Muscle of leg (tissue), 11 donors: ENCODE data around the gene CHRM5. TPM values are rescaled to one million over a fixed set of nuclear protein-coding genes. Genes with fewer than 3 reads are reported as not detected.
"Not testable (repeated sequence)": the region's sequence is repeated elsewhere in the genome, so short reads cannot be mapped to it uniquely, and the experiment has no call there.

Experiments used
- DNase-seq: peaks from one replicate; pipeline ENCODE4 v3.0.0; 2013
- H3K27ac ChIP-seq: one replicate; pipeline ENCODE4 v1.5.1; 2013; ENCODE audit warnings: mild to moderate bottlenecking, low read length, control low read depth
- H3K27me3 ChIP-seq: one replicate; pipeline ENCODE4 v1.6.1; 2013; ENCODE audit warnings: low read length; ENCODE audit not compliant: control insufficient read depth, insufficient read depth
- H3K36me3 ChIP-seq: one replicate; pipeline ENCODE4 v1.6.1; 2013; ENCODE audit warnings: low read length; ENCODE audit not compliant: control insufficient read depth, insufficient read depth
- H3K4me1 ChIP-seq: one replicate; pipeline ENCODE4 v1.6.1; 2013; ENCODE audit warnings: low read length; ENCODE audit not compliant: control insufficient read depth, insufficient read depth
- H3K4me3 ChIP-seq: one replicate; pipeline ENCODE4 v1.5.1; 2013; ENCODE audit warnings: low read length, control low read depth
- H3K9me3 ChIP-seq: replicated peaks from 2 replicates; pipeline ENCODE4 v1.6.1; 2013; ENCODE audit warnings: low read depth, low read length; ENCODE audit not compliant: control insufficient read depth
- WGBS: methylation state at CpG from one replicate; pipeline ENCODE4 v1.1.5; 2013; ENCODE audit warnings: missing lambda C conversion rate; ENCODE audit not compliant: insufficient coverage; 5-methylcytosine and 5-hydroxymethylcytosine counted together
- polyA plus RNA-seq, 8 donors: library from polyadenylated mRNA; unstranded; fragments of 120-200 nt; gene quantifications; one replicate each; pipeline versions ENCODE4 v1.2.1 to v1.2.3, GENCODE V29; 2013; ENCODE audit warnings: inconsistent platforms in 1 of 8, low replicate concordance in 1 of 8; ENCODE audit not compliant: insufficient read length in 8 of 8, insufficient read depth in 1 of 8
- total RNA-seq: library from RNA; stranded (reverse); fragments of 120-200 nt; gene quantifications from one replicate; pipeline ENCODE4 v1.2.4, GENCODE V29; 2013

The CHRM5 gene
- total and polyA plus RNA-seq, 9 donors: 0.02 to 0.12 (median 0.05) TPM; not detected in 2

GRCh38 chr15:34013746-34014145 lies 45.4 kb downstream of the CHRM5 start:
- no peaks in the 10 kb centered on the region for H3K36me3 ChIP-seq
- H3K27me3 ChIP-seq: no peaks in the 10 kb centered on the region
- DNase-seq: no peak
- H3K9me3 ChIP-seq: no peaks in the 10 kb centered on the region
- no peak overlapping the region for H3K4me3 ChIP-seq
- H3K4me1 ChIP-seq: no peaks in the 10 kb centered on the region
- 94% methylated on average over 4 of the region's 9 CpGs for WGBS
- H3K27ac ChIP-seq: no peak overlapping the region

GRCh38 chr15:34014556-34014955 lies 46.3 kb downstream of the CHRM5 start:
- H3K36me3 ChIP-seq: no peaks in the 10 kb centered on the region
- H3K9me3 ChIP-seq: no peaks in the 10 kb centered on the region
- H3K4me1 ChIP-seq: no peaks in the 10 kb centered on the region
- no peak overlapping the region for H3K27ac ChIP-seq
- DNase-seq: no peak
- WGBS: no CpG with 5 or more reads among the region's 2 CpGs
- no peak overlapping the region for H3K4me3 ChIP-seq
- H3K27me3 ChIP-seq: no peaks in the 10 kb centered on the region

GRCh38 chr15:34018021-34018645 lies 49.8 kb downstream of the CHRM5 start:
- DNase-seq: no peak
- no peaks in the 10 kb centered on the region for H3K36me3 ChIP-seq
- no peaks in the 10 kb centered on the region for H3K27me3 ChIP-seq
- no peak overlapping the region for H3K4me3 ChIP-seq
- no peak overlapping the region for H3K27ac ChIP-seq
- WGBS: 94% methylated on average over 14 of the region's 16 CpGs
- H3K9me3 ChIP-seq: no peaks in the 10 kb centered on the region
- H3K4me1 ChIP-seq: no peaks in the 10 kb centered on the region

DNA sequence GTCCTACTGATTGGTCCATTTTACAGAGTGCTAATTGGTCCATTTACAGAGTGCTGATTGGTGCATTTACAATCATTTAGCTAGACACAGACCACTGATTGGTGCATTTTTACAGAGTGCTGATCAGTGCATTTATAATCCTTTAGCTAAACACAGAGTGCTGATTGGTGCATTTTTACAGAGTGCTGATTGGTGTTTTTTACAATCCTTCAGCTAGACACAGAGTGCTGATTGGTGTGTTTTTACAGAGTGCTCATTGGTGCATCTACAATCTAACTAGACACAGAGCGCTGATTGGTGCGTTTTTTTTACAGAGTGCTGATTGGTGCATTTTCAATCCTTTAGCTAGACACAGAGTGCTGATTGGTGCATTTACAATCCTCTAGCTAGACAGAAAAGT lies 50.4 kb downstream of the CHRM5 start:
- H3K4me1 ChIP-seq, H3K36me3 ChIP-seq, H3K27ac ChIP-seq, H3K4me3 ChIP-seq, H3K9me3 ChIP-seq, H3K27me3 ChIP-seq, DNase-seq: not testable (repeated sequence)
- WGBS: no CpG with 5 or more reads among the region's 2 CpGs

- 85% methylated on average over 2 of the region's 3 CpGs for WGBS
- Histone ChIP-seq H3K36me3 (no peaks in the 10 kb centered on the region), H3K27me3 (no peaks in the 10 kb centered on the region), H3K27ac (no peak overlapping the region), H3K4me1 (no peaks in the 10 kb centered on the region), H3K9me3 (no peaks in the 10 kb centered on the region), H3K4me3 (no peak overlapping the region)
- DNase-seq: no peak
These were observed 51.2 kb downstream of the CHRM5 start for GRCh38 chr15:34019369-34019990.

GRCh38 chr15:34023907-34024306 lies 55.6 kb downstream of the CHRM5 start:
- H3K4me3 ChIP-seq: no peak overlapping the region
- H3K4me1 ChIP-seq: no peaks in the 10 kb centered on the region
- H3K9me3 ChIP-seq: peaks cover 3% of the 10 kb centered on the region
- no peaks in the 10 kb centered on the region for H3K36me3 ChIP-seq
- H3K27ac ChIP-seq: no peak overlapping the region
- WGBS: no CpG with 5 or more reads among the region's 1 CpG
- H3K27me3 ChIP-seq: no peaks in the 10 kb centered on the region
- no peak for DNase-seq

DNA sequence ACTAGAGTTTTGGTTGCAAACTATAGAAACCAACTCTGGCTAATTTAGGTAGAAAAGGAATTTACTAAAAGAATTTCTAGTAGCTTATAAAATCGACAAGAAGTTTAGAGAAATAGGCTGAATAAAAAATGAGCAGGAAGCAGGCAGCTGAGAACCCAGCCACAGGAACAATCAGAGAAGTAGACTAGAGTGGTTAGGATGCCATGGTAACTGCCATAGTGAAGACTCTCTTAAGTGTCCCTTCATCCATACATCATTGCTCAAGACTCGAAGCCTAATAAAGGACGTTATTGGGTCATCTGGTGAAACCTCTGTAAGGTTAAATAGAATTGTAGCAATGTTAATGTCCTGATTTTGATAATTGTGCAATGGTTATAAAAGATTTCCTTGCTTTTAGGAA lies 57.0 kb downstream of the CHRM5 start:
- Histone ChIP-seq H3K9me3 (peaks cover 3% of the 10 kb centered on the region), H3K36me3 (no peaks in the 10 kb centered on the region), H3K4me3 (no peak overlapping the region), H3K27me3 (no peaks in the 10 kb centered on the region), H3K27ac (no peak overlapping the region), H3K4me1 (no peaks in the 10 kb centered on the region)
- no peak for DNase-seq
- 67% methylated on average over 1 of the region's 3 CpGs for WGBS

GRCh38 chr15:34027606-34028005 lies 59.3 kb downstream of the CHRM5 start:
- WGBS: 80% methylated on average over 2 of the region's 3 CpGs
- H3K27ac ChIP-seq: no peak overlapping the region
- no peak for DNase-seq
- no peaks in the 10 kb centered on the region for H3K4me1 ChIP-seq
- peaks cover 3% of the 10 kb centered on the region for H3K9me3 ChIP-seq
- H3K36me3 ChIP-seq: no peaks in the 10 kb centered on the region
- H3K27me3 ChIP-seq: no peaks in the 10 kb centered on the region
- H3K4me3 ChIP-seq: no peak overlapping the region

DNA sequence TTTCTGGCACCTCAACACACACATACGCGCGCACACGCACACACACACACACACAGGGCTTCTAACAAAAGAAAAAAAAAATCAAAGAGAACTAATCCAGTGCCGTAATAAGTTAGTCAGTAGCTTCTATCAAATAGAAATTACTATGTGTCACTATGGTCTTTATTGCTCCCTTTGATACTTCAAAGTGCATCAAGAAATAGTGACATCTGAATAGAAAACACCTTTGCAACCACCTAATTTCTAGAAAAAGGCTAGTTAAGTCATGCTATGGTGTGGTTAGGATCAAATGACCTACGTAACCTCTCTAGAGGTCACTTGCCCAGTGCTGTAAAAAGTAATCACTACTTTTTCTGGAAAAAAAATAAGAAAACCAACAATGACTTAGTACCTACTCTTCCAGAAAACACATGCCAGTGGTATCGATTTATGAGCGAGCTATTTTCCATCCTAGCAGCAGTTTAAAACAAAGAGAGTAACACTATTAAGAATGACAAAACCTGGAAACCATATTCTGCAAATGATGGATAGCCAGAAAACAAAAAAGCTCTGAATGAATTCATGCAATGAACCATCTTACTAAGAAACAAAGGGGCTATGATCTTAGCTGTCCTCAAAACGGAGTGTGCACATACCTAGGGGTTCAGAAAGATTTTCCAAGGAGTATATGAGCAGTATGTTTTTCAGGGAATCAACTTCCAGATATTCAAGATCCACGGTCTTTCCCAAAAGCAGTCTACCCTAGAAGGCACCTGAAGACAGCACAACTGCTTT lies 63.9 kb downstream of the CHRM5 start:
- whole genome bisulfite sequencing: no CpG with 5 or more reads among the region's 10 CpGs
- Histone ChIP-seq H3K27me3 (no peaks in the 10 kb centered on the region), H3K9me3 (peaks cover 3% of the 10 kb centered on the region), H3K4me1 (no peaks in the 10 kb centered on the region), H3K4me3 (no peak overlapping the region), H3K27ac (no peak overlapping the region), H3K36me3 (no peaks in the 10 kb centered on the region)
- no peak for DNase-seq

DNA sequence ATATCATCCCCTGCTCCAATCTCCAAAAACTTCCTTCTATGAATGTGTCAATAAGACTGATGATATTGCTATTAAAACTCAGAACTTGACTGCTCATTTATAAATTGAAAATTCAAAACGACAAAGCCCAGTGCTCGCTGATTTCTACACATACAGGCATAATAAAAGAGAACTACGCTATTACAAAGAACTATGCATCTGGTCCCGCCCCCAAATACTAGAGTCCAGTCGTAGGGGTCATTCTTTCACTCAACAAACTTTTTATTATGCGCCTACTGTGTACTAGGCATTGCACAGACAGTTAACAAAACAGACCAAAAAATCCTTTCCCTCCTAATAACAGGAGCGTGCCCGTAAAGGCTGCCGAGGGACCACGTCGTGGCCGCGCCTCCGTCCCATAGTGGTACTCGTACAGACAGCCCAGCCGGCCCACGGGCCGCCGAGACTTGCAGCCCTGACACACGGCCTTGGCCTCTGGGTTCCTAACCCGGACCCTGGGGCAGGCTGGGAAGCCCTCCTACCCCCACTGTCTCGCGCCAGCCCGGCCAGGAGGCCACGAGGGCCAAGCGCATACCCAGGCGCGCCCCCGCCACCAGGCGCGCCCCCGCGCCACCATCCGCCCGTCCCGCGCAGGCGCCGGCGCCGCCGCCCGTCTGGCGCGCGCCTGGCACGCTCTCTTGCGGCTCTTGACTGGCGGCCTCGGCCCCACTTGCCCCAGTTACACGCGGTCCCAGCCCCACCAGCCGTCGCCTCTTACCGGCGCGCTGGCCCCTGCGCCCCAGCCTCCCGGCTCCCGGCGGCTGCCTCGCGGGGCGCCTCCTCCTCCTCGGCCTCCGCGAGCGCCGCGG lies 70.0 kb downstream of the CHRM5 start:
- H3K4me1 ChIP-seq: no peaks in the 10 kb centered on the region
- DNase-seq: peak; percentile 93
- no peaks in the 10 kb centered on the region for H3K36me3 ChIP-seq
- no peaks in the 10 kb centered on the region for H3K9me3 ChIP-seq
- peak overlapping the region; percentile 97 for H3K27ac ChIP-seq
- peak overlapping the region; percentile 96 for H3K4me3 ChIP-seq
- H3K27me3 ChIP-seq: no peaks in the 10 kb centered on the region
- under 1% methylated on average over 65 of the region's 70 CpGs for WGBS
